CD14-positive monocyte (primary cell): Measurements from ENCODE around the gene XYLB. TPM values are rescaled to one million over a fixed set of nuclear protein-coding genes. Genes with fewer than 3 reads are reported as not detected.

ENCODE experiments used
- DNase-seq, 3 donors: peaks; one replicate each; pipeline ENCODE4 v3.0.0-alpha.2; 2011 to 2022
- H2AFZ ChIP-seq: 2 replicates; pipeline ENCODE4 v1.6.0; 2012; ENCODE audit warnings: mild to moderate bottlenecking, low read depth, low read length, inconsistent platforms; ENCODE audit not compliant: insufficient read depth, poor library complexity, severe bottlenecking
- H3K27ac ChIP-seq, 2 donors: 1 replicate in 1 of 2; 2 replicates in 1 of 2; pipeline ENCODE4 v1.5.1; 2012 to 2013; ENCODE audit warnings: low read length in 2 of 2, control low read depth in 1 of 2, inconsistent platforms in 1 of 2, low read depth in 1 of 2, mild to moderate bottlenecking in 1 of 2
- H3K27me3 ChIP-seq, 2 donors: one replicate each; pipeline versions ENCODE4 v1.6.0 to v1.6.1; 2011 to 2013; ENCODE audit warnings: low read length in 2 of 2; ENCODE audit not compliant: control insufficient read depth in 2 of 2, insufficient read depth in 2 of 2
- H3K36me3 ChIP-seq, 2 donors: replicated peaks in 1 of 2; 1 replicate in 1 of 2; 2 replicates in 1 of 2; pipeline versions ENCODE4 v1.5.1 to v1.6.1; 2012 to 2013; ENCODE audit warnings: low read length in 2 of 2, control low read depth in 1 of 2, inconsistent platforms in 1 of 2, mild to moderate bottlenecking in 1 of 2; ENCODE audit not compliant: insufficient read depth in 2 of 2, control insufficient read depth in 1 of 2
- H3K4me1 ChIP-seq, 2 donors: 1 replicate in 1 of 2; 2 replicates in 1 of 2; pipeline versions ENCODE4 v1.5.1 to v1.6.1; 2012 to 2013; ENCODE audit warnings: low read length in 2 of 2, control low read depth in 1 of 2, inconsistent platforms in 1 of 2, mild to moderate bottlenecking in 1 of 2, moderate library complexity in 1 of 2; ENCODE audit not compliant: insufficient read depth in 2 of 2, control insufficient read depth in 1 of 2
- H3K4me2 ChIP-seq: replicated peaks from 2 replicates; pipeline ENCODE3; 2012; ENCODE audit warnings: low read length, moderate library complexity, mild to moderate bottlenecking; ENCODE audit not compliant: poor library complexity, severe bottlenecking; ENCODE audit errors: extremely low read depth
- H3K4me3 ChIP-seq, 3 experiments: fragments of 200-600 bp in 1 of 3; sonication (generic) in 1 of 3; replicated peaks in 1 of 3; 1 replicate in 2 of 3; 2 replicates in 1 of 3; pipeline ENCODE4 v1.5.1; 2011 to 2013; ENCODE audit warnings: low read length in 3 of 3, mild to moderate bottlenecking in 3 of 3, control low read depth in 2 of 3, low read depth in 2 of 3, inconsistent platforms in 1 of 3, moderate library complexity in 1 of 3
- H3K79me2 ChIP-seq: 2 replicates; pipeline ENCODE4 v1.6.0; 2012; ENCODE audit warnings: mild to moderate bottlenecking, control low read depth, inconsistent platforms, low read length, moderate library complexity; ENCODE audit not compliant: insufficient read depth
- H3K9ac ChIP-seq: 2 replicates; pipeline ENCODE4 v1.6.0; 2017; ENCODE audit warnings: low read length, mild to moderate bottlenecking; ENCODE audit not compliant: insufficient read depth, poor library complexity, severe bottlenecking
- H3K9me3 ChIP-seq, 2 donors: replicated peaks in 1 of 2; 1 replicate in 1 of 2; 2 replicates in 1 of 2; pipeline versions ENCODE4 v1.5.1 to v1.6.1; 2012 to 2013; ENCODE audit warnings: low read length in 2 of 2, control low read depth in 1 of 2; ENCODE audit not compliant: control insufficient read depth in 1 of 2, insufficient read depth in 1 of 2
- H4K20me1 ChIP-seq: 2 replicates; pipeline ENCODE4 v1.6.0; 2012; ENCODE audit warnings: mild to moderate bottlenecking, low read length, control low read depth, moderate library complexity; ENCODE audit not compliant: insufficient read depth
- H3K27ac Mint-ChIP-seq, 7 donors: one replicate each; pipeline ENCODE4 v1.8.0; 2020; ENCODE audit warnings: mild to moderate bottlenecking in 7 of 7, mixed read lengths in 7 of 7, moderate library complexity in 6 of 7, inconsistent platforms in 2 of 7
- H3K27me3 Mint-ChIP-seq, 3 donors: one replicate each; pipeline ENCODE4 v1.8.0; 2021 to 2022; ENCODE audit warnings: low read depth in 3 of 3, mild to moderate bottlenecking in 3 of 3, mixed read lengths in 3 of 3, moderate library complexity in 3 of 3, inconsistent platforms in 1 of 3
- H3K36me3 Mint-ChIP-seq, 2 donors: one replicate each; pipeline ENCODE4 v1.8.0; 2020; ENCODE audit warnings: mixed read lengths in 2 of 2, inconsistent platforms in 1 of 2, mild to moderate bottlenecking in 1 of 2
- H3K4me1 Mint-ChIP-seq: one replicate; pipeline ENCODE4 v1.8.0; 2020; ENCODE audit warnings: mild to moderate bottlenecking, mixed read lengths
- H3K4me3 Mint-ChIP-seq, 2 donors: one replicate each; pipeline ENCODE4 v1.8.0; 2020; ENCODE audit warnings: mild to moderate bottlenecking in 2 of 2, mixed read lengths in 2 of 2, moderate library complexity in 1 of 2
- H3K9me3 Mint-ChIP-seq, 7 donors: one replicate each; pipeline ENCODE4 v1.8.0; 2020 to 2022; ENCODE audit warnings: mixed read lengths in 7 of 7, mild to moderate bottlenecking in 6 of 7, moderate library complexity in 6 of 7, inconsistent platforms in 2 of 7
- CTCF ChIP-seq: fragments of 200-600 bp; IDR thresholded peaks from one replicate; pipeline ENCODE4 v1.8.0; 2022; ENCODE audit warnings: antibody characterized with exemption, mild to moderate bottlenecking
- WGBS: methylation state at CpG from one replicate; pipeline ENCODE4 v1.1.5; 2013; ENCODE audit warnings: missing lambda C conversion rate; ENCODE audit not compliant: insufficient coverage; 5-methylcytosine and 5-hydroxymethylcytosine counted together
- intact Hi-C, 2 donors: fragments of 100-400 bp; cut with micrococcal nuclease; formaldehyde crosslinking; loops; one replicate each; pipeline versions ENCODE4 v1.15.0 to v1.15.1; 2023
- polyA plus RNA-seq, 3 donors: library from polyadenylated mRNA; depleted of rRNA in 1 of 3; unstranded in 2 of 3; stranded (reverse) in 1 of 3; fragments of 300-500 nt in 2 of 3; fragments of >200 nt in 1 of 3; fragmentation: Illumina TruSeq in 2 of 3; gene quantifications; 1 replicate in 2 of 3; 2 replicates in 1 of 3; pipeline ENCODE4 v1.2.3, GENCODE V29; 2012 to 2021

XYLB gene
- polyA plus RNA-seq, 3 donors: 0.60 to 1.00 (median 0.74) TPM

- Histone ChIP-seq H3K4me2 (no peak overlapping the region), H3K4me1 (peaks cover 17 to 26% of the 10 kb centered on the region in 2 donors), H3K9me3 (peaks cover 0 to 2% of the 10 kb centered on the region in 2 donors), H4K20me1 (no peaks in the 10 kb centered on the region), H3K79me2 (no peaks in the 10 kb centered on the region), H3K4me3 (no peak overlapping the region), H3K36me3 (no peaks in the 10 kb centered on the region), H3K9ac (no peak overlapping the region), H2AFZ (no peak overlapping the region), H3K27ac (no peak overlapping the region), H3K27me3 (no peaks in the 10 kb centered on the region)
- Mint-ChIP-seq H3K27ac (no peak overlapping the region), H3K4me3 (no peak overlapping the region), H3K36me3 (no peaks in the 10 kb centered on the region), H3K9me3 (peaks cover 0 to 8% (median 3%) of the 10 kb centered on the region in 7 donors), H3K27me3 (peaks cover 0 to 6% (median 1%) of the 10 kb centered on the region in 3 donors), H3K4me1 (peaks cover 12% of the 10 kb centered on the region)
- no peak for TF ChIP-seq CTCF
- no peak for DNase-seq
- WGBS: 79% methylated on average over 2 of the region's 3 CpGs
- intact Hi-C loops: loop anchor here in 1 of 2 donors (10.0 kb wide), 1 partner anchor 209 kb away; the partner anchor contains the start of genes ACAA1 and MYD88
Observed at GRCh38 chr3:38343797-38344594, 2.6 kb upstream of the XYLB start.

DNA sequence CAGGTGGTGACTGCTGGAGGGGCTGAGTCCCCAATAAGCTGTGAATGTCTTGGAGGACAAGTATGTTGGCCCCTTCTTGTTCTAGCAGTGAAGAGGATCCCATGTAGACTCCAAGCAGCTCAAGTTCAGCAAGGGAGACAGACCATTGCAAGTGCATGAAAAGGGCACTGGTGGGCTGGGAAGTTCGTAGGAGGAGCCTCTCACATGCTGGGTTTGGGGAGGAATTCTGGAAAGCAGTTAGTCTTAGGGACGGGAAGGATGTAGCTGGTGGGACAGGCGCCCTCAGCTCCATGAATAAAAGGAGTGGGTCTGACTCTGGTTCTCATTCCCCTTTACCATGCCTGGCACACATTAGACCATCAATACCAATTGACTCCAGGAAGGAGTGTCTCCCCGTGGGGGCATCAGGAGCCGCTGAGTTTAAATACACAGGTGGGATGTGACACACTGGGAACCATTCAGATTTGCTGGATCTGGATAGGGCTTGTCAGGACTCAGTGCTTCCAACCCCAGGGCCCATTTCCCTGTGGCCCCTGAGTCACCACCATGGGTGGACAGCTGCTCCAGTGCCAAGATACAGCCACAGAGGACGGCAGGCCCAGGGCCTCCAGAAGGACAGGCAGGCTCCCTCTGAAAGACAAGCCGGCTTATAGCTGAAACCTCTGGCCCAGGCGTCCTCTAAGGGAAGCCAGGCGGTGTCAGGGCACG, 552 bp upstream of the XYLB start:
- peak overlapping the region; percentile 92 for H3K4me2 ChIP-seq
- H2AFZ ChIP-seq: peak overlapping the region; percentile 98
- H3K9ac ChIP-seq: peak overlapping the region; percentile 64
- intact Hi-C loops: loop anchor here in 1 of 2 donors (10.0 kb wide), 1 partner anchor 211 kb away; the partner anchor contains the start of genes ACAA1 and MYD88
- Mint-ChIP-seq H3K4me1 (peaks cover 12% of the 10 kb centered on the region), H3K36me3 (no peaks in the 10 kb centered on the region), H3K4me3 (peak overlapping the region; percentile 71 to 73), H3K9me3 (peaks cover 0 to 8% (median 3%) of the 10 kb centered on the region in 7 donors), H3K27me3 (peaks cover 0 to 4% (median 1%) of the 10 kb centered on the region in 3 donors), H3K27ac (peak overlapping the region in 2 of 7 donors; percentile 41)
- H3K27me3 ChIP-seq: no peaks in the 10 kb centered on the region
- H3K4me3 ChIP-seq: peak overlapping the region in 1 of 3 experiments; percentile 78
- DNase-seq: peak in 1 of 3 donors; percentile 41
- WGBS: 54% methylated on average over 3 of the region's 10 CpGs
- no peaks in the 10 kb centered on the region for H4K20me1 ChIP-seq
- H3K79me2 ChIP-seq: no peaks in the 10 kb centered on the region
- no peak for TF ChIP-seq CTCF
- H3K9me3 ChIP-seq: peaks cover 0 to 4% of the 10 kb centered on the region in 2 donors
- no peak overlapping the region for H3K27ac ChIP-seq
- H3K36me3 ChIP-seq: no peaks in the 10 kb centered on the region
- peaks cover 17 to 26% of the 10 kb centered on the region in 2 donors for H3K4me1 ChIP-seq
